Left kidney (tissue), 2 donors: ENCODE measurements around the gene COBL. TPM values are rescaled to one million over a fixed set of nuclear protein-coding genes. Genes with fewer than 3 reads are reported as not detected.

Experiments used
- DNase-seq: peaks from one replicate; pipeline ENCODE4 v3.0.0-alpha.2; 2013
- polyA plus RNA-seq: library from polyadenylated mRNA; unstranded; fragments of 120-200 nt; gene quantifications from one replicate; pipeline ENCODE4 v1.2.1, GENCODE V29; 2013; ENCODE audit not compliant: insufficient read length

COBL gene
- polyA plus RNA-seq, 1 donor = 24.9 TPM

- DNase-seq = no peak
These were observed 270.1 kb downstream of the COBL start for GRCh38 chr7:51046482-51046881.

GRCh38 chr7:51046103-51046466 lies 270.5 kb downstream of the COBL start:
- no peak for DNase-seq

- no peak for DNase-seq
These were observed 271.1 kb downstream of the COBL start for GRCh38 chr7:51045319-51046102.

GRCh38 chr7:51043461-51043860 lies 273.1 kb downstream of the COBL start:
- no peak for DNase-seq

- no peak for DNase-seq
These were observed 275.8 kb downstream of the COBL start for GRCh38 chr7:51040787-51041186.

- no peak for DNase-seq
These were observed 278.0 kb downstream of the COBL start for GRCh38 chr7:51038573-51038972.

- DNase-seq = no peak
These were observed 280.9 kb downstream of the COBL start for GRCh38 chr7:51035716-51036115.

GRCh38 chr7:51034521-51035264 lies 281.9 kb downstream of the COBL start:
- DNase-seq = no peak

- DNase-seq = no peak
These were observed 282.7 kb downstream of the COBL start for GRCh38 chr7:51033727-51034520.

GRCh38 chr7:51031791-51032515 lies 284.7 kb downstream of the COBL start:
- DNase-seq = no peak

- DNase-seq = no peak
These were observed 285.4 kb downstream of the COBL start for GRCh38 chr7:51031216-51031615.

GRCh38 chr7:51029701-51030191 lies 286.9 kb downstream of the COBL start:
- no peak for DNase-seq

- DNase-seq = no peak
These were observed 287.5 kb downstream of the COBL start for GRCh38 chr7:51029131-51029530.

GRCh38 chr7:51027935-51028830 lies 288.4 kb downstream of the COBL start:
- no peak for DNase-seq

GRCh38 chr7:51027106-51027934 lies 289.3 kb downstream of the COBL start:
- DNase-seq = no peak

- DNase-seq = no peak
These were observed 290.3 kb downstream of the COBL start for GRCh38 chr7:51026341-51026740.

GRCh38 chr7:51025668-51026067 lies 290.9 kb downstream of the COBL start:
- no peak for DNase-seq

- no peak for DNase-seq
These were observed 291.7 kb downstream of the COBL start for GRCh38 chr7:51024867-51025266.

- no peak for DNase-seq
These were observed 293.1 kb downstream of the COBL start for GRCh38 chr7:51023547-51023946.

- no peak for DNase-seq
These were observed 293.8 kb downstream of the COBL start for GRCh38 chr7:51022821-51023220.
